DMS153 treated with DMSO at 0.1 percent for 48 hours (cell line): Measurements from ENCODE around the gene ATP10B.

ENCODE experiments used
- DNase-seq: peaks from one replicate; lab custom pipeline; 2025; ENCODE audit not compliant: unreplicated experiment; lab: John Stamatoyannopoulos, UW

Gene ATP10B

GRCh38 chr5:160516696-160517530 is 335.1 kb downstream of the ATP10B start:
- no peak for DNase-seq

GRCh38 chr5:160514866-160515265 is 337.1 kb downstream of the ATP10B start:
- no peak for DNase-seq

- DNase-seq, result no peak
Observed at GRCh38 chr5:160514191-160514590, 337.8 kb downstream of the ATP10B start.

- DNase-seq, result no peak
Observed at GRCh38 chr5:160513485-160513884, 338.5 kb downstream of the ATP10B start.
